Measurements from ENCODE around the gene SLC22A15.
"Not testable (repeated sequence)": the region's sequence is repeated elsewhere in the genome, so short reads cannot be mapped to it uniquely, and the experiment has no call there.

SLC22A15 gene

GRCh38 chr1:116031302-116031835, 55.1 kb downstream of the SLC22A15 start:
- DNase-seq (ENCODE audit: low read depth in 2 of 2), result no peak

GRCh38 chr1:116033322-116033721, 57.0 kb downstream of the SLC22A15 start:
- no peak for DNase-seq (ENCODE audit: low read depth in 2 of 2)

- DNase-seq (ENCODE audit: low read depth in 2 of 2), result no peak
Observed at GRCh38 chr1:116036255-116036654, 59.9 kb downstream of the SLC22A15 start.

- DNase-seq (ENCODE audit: low read depth in 2 of 2), result no peak
Observed at GRCh38 chr1:116038679-116039078, 62.4 kb downstream of the SLC22A15 start.

- DNase-seq (ENCODE audit: low read depth in 2 of 2), result no peak
Observed at GRCh38 chr1:116044071-116044470, 67.8 kb downstream of the SLC22A15 start.

- not testable (repeated sequence) for DNase-seq (ENCODE audit: low read depth in 2 of 2)
Observed at GRCh38 chr1:116046933-116047332, 70.6 kb downstream of the SLC22A15 start.

GRCh38 chr1:116051896-116052295, 75.6 kb downstream of the SLC22A15 start:
- not testable (repeated sequence) for DNase-seq (ENCODE audit: low read depth in 2 of 2)

GRCh38 chr1:116062201-116062600, 85.9 kb downstream of the SLC22A15 start:
- DNase-seq (ENCODE audit: low read depth in 2 of 2), result no peak

- DNase-seq (ENCODE audit: low read depth in 2 of 2), result no peak
Observed at GRCh38 chr1:116064616-116065015, 88.3 kb downstream of the SLC22A15 start.

- DNase-seq (ENCODE audit: low read depth in 2 of 2), result no peak
Observed at GRCh38 chr1:116066868-116067565, 90.7 kb downstream of the SLC22A15 start.

GRCh38 chr1:116067566-116067890, 91.2 kb downstream of the SLC22A15 start:
- no peak for DNase-seq (ENCODE audit: low read depth in 2 of 2)

GRCh38 chr1:116075575-116075974, 99.3 kb downstream of the SLC22A15 start:
- DNase-seq (ENCODE audit: low read depth in 2 of 2), result no peak

- DNase-seq (ENCODE audit: low read depth in 2 of 2), result no peak
Observed at GRCh38 chr1:116075990-116076389, 99.7 kb downstream of the SLC22A15 start.

GRCh38 chr1:116076831-116077230, 100.5 kb downstream of the SLC22A15 start:
- no peak for DNase-seq (ENCODE audit: low read depth in 2 of 2)

- DNase-seq (ENCODE audit: low read depth in 2 of 2), result no peak
Observed at GRCh38 chr1:116078699-116079223, 102.4 kb downstream of the SLC22A15 start.

GRCh38 chr1:116087628-116088027, 111.3 kb downstream of the SLC22A15 start:
- DNase-seq (ENCODE audit: low read depth in 2 of 2), result no peak

- DNase-seq (ENCODE audit: low read depth in 2 of 2), result no peak
Observed at GRCh38 chr1:116089870-116090269, 113.6 kb downstream of the SLC22A15 start.

GRCh38 chr1:116091083-116091482, 114.8 kb downstream of the SLC22A15 start:
- no peak for DNase-seq (ENCODE audit: low read depth in 2 of 2)

- DNase-seq (ENCODE audit: low read depth in 2 of 2), result no peak
Observed at GRCh38 chr1:116092752-116093489, 116.6 kb downstream of the SLC22A15 start.

GRCh38 chr1:116095027-116095426, 118.7 kb downstream of the SLC22A15 start:
- DNase-seq (ENCODE audit: low read depth in 2 of 2), result no peak

- no peak for DNase-seq (ENCODE audit: low read depth in 2 of 2)
Observed at GRCh38 chr1:116096013-116096618, 119.8 kb downstream of the SLC22A15 start.

- DNase-seq (ENCODE audit: low read depth in 2 of 2), result no peak
Observed at GRCh38 chr1:116097626-116098025, 121.3 kb downstream of the SLC22A15 start.

Data from stimulated activated CD8-positive, alpha-beta memory T cell treated with anti-CD3 and anti-CD28 coated beads, Interleukin-7, amount 100 ng/mL, for 1 hour (primary cell).